ENCODE measurements around the gene KCNH1.

KCNH1 gene

DNA sequence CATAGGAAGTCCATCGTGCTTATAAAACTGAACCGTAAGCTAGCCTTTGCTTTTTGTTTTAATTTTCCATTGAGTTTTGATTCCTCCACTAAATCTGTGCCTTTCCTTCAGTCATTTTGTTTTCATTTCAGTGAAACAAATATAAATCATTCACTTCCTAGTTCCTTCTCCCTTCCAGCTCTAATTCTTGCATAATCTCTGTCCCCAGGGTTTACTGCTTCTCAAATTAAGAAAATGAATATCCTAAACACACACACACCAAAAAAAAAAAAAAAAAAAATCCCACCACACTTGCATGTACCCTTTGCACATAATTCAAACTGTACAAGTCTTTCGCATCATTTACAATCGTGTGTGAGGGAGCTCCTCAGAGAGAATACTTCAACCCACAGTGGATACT lies 6.8 kb downstream of the KCNH1 start:
- TF ChIP-seq, protein P1, sequence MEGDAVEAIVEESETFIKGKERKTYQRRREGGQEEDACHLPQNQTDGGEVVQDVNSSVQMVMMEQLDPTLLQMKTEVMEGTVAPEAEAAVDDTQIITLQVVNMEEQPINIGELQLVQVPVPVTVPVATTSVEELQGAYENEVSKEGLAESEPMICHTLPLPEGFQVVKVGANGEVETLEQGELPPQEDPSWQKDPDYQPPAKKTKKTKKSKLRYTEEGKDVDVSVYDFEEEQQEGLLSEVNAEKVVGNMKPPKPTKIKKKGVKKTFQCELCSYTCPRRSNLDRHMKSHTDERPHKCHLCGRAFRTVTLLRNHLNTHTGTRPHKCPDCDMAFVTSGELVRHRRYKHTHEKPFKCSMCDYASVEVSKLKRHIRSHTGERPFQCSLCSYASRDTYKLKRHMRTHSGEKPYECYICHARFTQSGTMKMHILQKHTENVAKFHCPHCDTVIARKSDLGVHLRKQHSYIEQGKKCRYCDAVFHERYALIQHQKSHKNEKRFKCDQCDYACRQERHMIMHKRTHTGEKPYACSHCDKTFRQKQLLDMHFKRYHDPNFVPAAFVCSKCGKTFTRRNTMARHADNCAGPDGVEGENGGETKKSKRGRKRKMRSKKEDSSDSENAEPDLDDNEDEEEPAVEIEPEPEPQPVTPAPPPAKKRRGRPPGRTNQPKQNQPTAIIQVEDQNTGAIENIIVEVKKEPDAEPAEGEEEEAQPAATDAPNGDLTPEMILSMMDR (IDR thresholded peaks at IDR 0.05): no peak

DNA sequence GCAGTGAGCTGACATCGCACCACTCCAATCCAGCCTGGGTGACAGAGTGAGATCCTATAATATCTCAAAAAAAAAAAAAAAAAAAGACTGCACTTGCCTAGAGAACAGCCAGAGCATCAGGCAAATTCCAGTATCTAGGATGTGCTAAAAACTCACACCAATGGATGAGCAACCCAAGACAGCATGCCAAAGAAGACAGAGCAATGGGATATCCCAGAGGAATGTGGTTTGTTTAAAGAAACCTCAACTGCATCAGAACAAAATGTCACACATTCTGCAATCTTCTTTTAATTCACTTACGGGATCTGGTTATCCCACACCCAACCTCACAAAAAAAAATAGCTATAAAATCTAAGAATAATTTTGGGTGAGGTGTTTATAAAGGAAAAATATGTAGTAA lies 7.3 kb downstream of the KCNH1 start:
- TF ChIP-seq, protein P1 (IDR thresholded peaks at IDR 0.05): no peak

- TF ChIP-seq, protein P1 (IDR thresholded peaks at IDR 0.05): no peak
Measured at GRCh38 chr1:211118407-211119102, 15.4 kb downstream of the KCNH1 start.

GRCh38 chr1:211114446-211114845 lies 19.5 kb downstream of the KCNH1 start:
- TF ChIP-seq, protein P1 (IDR thresholded peaks at IDR 0.05): no peak

DNA sequence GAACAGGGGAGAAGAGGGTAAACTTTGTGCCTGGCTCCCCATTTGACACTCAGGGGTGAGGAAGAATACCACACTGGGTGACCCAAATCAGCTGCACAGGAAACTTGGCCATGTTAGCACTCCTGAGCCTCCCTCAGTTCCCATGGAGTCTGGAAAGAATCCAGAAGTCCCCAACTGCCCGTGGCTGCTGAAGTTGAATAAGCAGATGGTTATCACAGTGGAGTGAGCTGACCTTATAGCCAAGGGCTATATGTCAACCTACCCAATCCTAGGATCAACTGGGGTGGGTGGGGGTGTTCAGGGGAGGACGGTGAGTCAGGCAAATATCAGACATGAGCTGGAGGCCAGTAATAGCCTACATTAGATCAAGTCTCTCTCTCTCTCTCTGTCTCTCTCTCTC lies 20.4 kb downstream of the KCNH1 start:
- TF ChIP-seq, protein P1 (IDR thresholded peaks at IDR 0.05): no peak

GRCh38 chr1:211111351-211111750 lies 22.6 kb downstream of the KCNH1 start:
- TF ChIP-seq, protein P1 (IDR thresholded peaks at IDR 0.05): no peak

- TF ChIP-seq, protein P1 (IDR thresholded peaks at IDR 0.05): no peak
Measured at GRCh38 chr1:211101481-211101880, 32.5 kb downstream of the KCNH1 start.

DNA sequence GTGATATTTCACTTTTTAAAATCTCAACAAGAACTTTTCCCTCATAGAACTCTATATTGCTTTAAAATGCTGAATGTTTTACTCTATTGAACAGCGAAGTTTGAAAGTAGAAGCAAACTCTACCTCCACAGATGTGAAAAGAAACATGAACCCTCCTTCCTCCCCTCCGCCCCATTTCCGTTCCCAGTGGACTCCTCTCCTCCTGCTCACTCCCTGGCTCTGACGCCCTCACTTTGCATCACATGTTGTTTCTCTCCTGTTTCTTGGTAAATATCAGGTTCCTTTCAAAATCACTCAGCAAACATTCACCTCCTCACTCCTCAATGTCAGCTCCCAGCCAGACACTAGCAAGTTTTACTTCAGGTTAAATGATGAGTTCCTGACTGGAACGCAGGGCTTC lies 34.6 kb downstream of the KCNH1 start:
- TF ChIP-seq, protein P1 (IDR thresholded peaks at IDR 0.05): no peak
